ENCODE results near the gene CDCA3. TPM values are rescaled to one million over a fixed set of nuclear protein-coding genes. Genes with fewer than 3 reads are reported as not detected.

Gene CDCA3
- total and polyA plus RNA-seq, 2 of the 13 experiments (the other 11 are each of a cell fraction or from before 2014, with no cell fraction given): 32.7 to 56.5 TPM

DNA sequence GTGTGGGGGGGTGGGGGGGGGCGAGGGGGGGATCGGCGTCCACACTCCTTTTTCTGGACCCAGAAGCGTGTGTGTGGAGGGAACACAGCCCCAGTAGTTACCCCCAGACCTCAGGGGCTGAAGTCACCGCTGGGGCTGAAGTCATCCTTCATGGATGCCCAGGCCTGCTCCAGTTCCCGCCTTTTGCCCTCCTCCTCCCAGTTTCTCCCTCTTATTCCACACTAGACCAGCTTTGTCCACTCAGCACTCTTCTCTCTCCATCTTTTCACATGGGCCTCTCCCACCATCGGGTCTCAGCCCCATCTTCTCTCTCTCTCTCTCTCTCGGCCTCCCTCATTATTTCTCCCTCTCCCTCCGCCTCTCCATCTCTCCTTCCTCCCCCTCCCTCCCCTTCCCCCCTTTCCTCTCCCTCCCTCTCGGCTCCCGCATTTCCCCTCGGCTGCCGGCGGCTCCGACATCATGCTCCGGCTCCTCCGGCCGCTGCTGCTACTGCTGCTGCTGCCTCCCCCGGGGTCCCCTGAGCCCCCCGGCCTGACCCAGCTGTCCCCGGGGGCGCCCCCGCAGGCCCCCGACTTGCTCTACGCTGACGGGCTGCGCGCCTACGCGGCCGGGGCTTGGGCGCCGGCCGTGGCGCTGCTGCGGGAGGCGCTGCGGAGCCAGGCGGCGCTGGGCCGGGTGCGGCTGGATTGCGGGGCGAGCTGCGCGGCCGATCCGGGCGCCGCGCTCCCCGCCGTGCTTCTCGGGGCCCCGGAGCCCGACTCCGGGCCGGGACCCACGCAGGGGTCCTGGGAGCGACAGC, 22.9 kb downstream of the CDCA3 start, which contains the start of gene P3H3:
Gene P3H3 (plus strand): TSS at position 426 of the 799 bp plus-strand sequence. CDS start 34 bp downstream, at position 460.
- intact Hi-C loops (cut with micrococcal nuclease; ENCODE audit: unreplicated experiment): loop anchor here (10.0 kb wide), 1 partner anchor 213 kb away; no protein-coding TSS in a partner anchor
- TF ChIP-seq PCBP2 (optimal IDR thresholded peaks at IDR 0.05; ENCODE audit: low read depth, low read length, poor library complexity, severe bottlenecking): peak; percentile 50
- peak; percentile 61 to 62; a peak in 3 of 4 replicates for TF ChIP-seq MAFK (conservative IDR thresholded peaks at IDR 0.05 in 1 of 2, IDR thresholded peaks at IDR 0.05 in 1 of 2; ENCODE audit: low read length in 2 of 2)
- 0 out of 2 replicates have a peak, but pooled peaks have one; percentile 2 for TF ChIP-seq PHF21A (CRISPR knock-in tag; IDR thresholded peaks at IDR 0.05)
- TF ChIP-seq, protein P1, sequence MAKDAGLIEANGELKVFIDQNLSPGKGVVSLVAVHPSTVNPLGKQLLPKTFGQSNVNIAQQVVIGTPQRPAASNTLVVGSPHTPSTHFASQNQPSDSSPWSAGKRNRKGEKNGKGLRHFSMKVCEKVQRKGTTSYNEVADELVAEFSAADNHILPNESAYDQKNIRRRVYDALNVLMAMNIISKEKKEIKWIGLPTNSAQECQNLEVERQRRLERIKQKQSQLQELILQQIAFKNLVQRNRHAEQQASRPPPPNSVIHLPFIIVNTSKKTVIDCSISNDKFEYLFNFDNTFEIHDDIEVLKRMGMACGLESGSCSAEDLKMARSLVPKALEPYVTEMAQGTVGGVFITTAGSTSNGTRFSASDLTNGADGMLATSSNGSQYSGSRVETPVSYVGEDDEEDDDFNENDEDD (CRISPR knock-in tag; IDR thresholded peaks at IDR 0.05; ENCODE audit: borderline replicate concordance): peak; percentile 56; the same call in 1 of the 2 replicates
- TF ChIP-seq, protein P2, sequence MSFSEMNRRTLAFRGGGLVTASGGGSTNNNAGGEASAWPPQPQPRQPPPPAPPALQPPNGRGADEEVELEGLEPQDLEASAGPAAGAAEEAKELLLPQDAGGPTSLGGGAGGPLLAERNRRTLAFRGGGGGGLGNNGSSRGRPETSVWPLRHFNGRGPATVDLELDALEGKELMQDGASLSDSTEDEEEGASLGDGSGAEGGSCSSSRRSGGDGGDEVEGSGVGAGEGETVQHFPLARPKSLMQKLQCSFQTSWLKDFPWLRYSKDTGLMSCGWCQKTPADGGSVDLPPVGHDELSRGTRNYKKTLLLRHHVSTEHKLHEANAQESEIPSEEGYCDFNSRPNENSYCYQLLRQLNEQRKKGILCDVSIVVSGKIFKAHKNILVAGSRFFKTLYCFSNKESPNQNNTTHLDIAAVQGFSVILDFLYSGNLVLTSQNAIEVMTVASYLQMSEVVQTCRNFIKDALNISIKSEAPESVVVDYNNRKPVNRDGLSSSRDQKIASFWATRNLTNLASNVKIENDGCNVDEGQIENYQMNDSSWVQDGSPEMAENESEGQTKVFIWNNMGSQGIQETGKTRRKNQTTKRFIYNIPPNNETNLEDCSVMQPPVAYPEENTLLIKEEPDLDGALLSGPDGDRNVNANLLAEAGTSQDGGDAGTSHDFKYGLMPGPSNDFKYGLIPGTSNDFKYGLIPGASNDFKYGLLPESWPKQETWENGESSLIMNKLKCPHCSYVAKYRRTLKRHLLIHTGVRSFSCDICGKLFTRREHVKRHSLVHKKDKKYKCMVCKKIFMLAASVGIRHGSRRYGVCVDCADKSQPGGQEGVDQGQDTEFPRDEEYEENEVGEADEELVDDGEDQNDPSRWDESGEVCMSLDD (CRISPR knock-in tag; IDR thresholded peaks at IDR 0.05; ENCODE audit: borderline replicate concordance): 0 out of 2 replicates have a peak, but pooled peaks have one; percentile 12
- TF ChIP-seq MEIS1 (CRISPR knock-in tag; IDR thresholded peaks at IDR 0.05; ENCODE audit: borderline replicate concordance): no peak
- TF ChIP-seq KDM5A (IDR thresholded peaks at IDR 0.05; ENCODE audit: borderline replicate concordance, low read length): peak; percentile 16; the same call in 1 of the 2 replicates
- peak; percentile 58; the same call in 1 of the 2 replicates for TF ChIP-seq ZSCAN25 (CRISPR knock-in tag; IDR thresholded peaks at IDR 0.05)
- TF ChIP-seq, protein P3, sequence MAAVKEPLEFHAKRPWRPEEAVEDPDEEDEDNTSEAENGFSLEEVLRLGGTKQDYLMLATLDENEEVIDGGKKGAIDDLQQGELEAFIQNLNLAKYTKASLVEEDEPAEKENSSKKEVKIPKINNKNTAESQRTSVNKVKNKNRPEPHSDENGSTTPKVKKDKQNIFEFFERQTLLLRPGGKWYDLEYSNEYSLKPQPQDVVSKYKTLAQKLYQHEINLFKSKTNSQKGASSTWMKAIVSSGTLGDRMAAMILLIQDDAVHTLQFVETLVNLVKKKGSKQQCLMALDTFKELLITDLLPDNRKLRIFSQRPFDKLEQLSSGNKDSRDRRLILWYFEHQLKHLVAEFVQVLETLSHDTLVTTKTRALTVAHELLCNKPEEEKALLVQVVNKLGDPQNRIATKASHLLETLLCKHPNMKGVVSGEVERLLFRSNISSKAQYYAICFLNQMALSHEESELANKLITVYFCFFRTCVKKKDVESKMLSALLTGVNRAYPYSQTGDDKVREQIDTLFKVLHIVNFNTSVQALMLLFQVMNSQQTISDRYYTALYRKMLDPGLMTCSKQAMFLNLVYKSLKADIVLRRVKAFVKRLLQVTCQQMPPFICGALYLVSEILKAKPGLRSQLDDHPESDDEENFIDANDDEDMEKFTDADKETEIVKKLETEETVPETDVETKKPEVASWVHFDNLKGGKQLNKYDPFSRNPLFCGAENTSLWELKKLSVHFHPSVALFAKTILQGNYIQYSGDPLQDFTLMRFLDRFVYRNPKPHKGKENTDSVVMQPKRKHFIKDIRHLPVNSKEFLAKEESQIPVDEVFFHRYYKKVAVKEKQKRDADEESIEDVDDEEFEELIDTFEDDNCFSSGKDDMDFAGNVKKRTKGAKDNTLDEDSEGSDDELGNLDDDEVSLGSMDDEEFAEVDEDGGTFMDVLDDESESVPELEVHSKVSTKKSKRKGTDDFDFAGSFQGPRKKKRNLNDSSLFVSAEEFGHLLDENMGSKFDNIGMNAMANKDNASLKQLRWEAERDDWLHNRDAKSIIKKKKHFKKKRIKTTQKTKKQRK (IDR thresholded peaks at IDR 0.05; ENCODE audit: low read length): no peak
- TF ChIP-seq MAFF (IDR thresholded peaks at IDR 0.05; ENCODE audit: low read depth, low read length): peak; percentile 30; the same call in 1 of the 2 replicates
- TF ChIP-seq KLF13 (CRISPR knock-in tag; IDR thresholded peaks at IDR 0.05): no peak
- TF ChIP-seq, protein P4, sequence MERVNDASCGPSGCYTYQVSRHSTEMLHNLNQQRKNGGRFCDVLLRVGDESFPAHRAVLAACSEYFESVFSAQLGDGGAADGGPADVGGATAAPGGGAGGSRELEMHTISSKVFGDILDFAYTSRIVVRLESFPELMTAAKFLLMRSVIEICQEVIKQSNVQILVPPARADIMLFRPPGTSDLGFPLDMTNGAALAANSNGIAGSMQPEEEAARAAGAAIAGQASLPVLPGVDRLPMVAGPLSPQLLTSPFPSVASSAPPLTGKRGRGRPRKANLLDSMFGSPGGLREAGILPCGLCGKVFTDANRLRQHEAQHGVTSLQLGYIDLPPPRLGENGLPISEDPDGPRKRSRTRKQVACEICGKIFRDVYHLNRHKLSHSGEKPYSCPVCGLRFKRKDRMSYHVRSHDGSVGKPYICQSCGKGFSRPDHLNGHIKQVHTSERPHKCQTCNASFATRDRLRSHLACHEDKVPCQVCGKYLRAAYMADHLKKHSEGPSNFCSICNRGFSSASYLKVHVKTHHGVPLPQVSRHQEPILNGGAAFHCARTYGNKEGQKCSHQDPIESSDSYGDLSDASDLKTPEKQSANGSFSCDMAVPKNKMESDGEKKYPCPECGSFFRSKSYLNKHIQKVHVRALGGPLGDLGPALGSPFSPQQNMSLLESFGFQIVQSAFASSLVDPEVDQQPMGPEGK (CRISPR knock-in tag; IDR thresholded peaks at IDR 0.05): 0 out of 2 replicates have a peak, but pooled peaks have one; percentile 7

More for the DNA sequence above, 22.9 kb downstream of the CDCA3 start, which contains the start of gene P3H3:
- WGBS (ENCODE audit: low lambda C conversion rate): 5% methylated on average over 19 of the region's 60 CpGs
- H3K4me3 ChIP-seq (replicated peaks in 1 of 3; ENCODE audit: insufficient read depth in 1 of 3, low read depth in 2 of 3, low read length in 3 of 3): peak within 1 kb of the TSS; percentile 82 to 100 (median 86)
- no peaks in the 10 kb centered on the region for H4K20me1 ChIP-seq (ENCODE audit: insufficient read depth, low read length)
- no peaks in the 10 kb centered on the region for H3K9me3 ChIP-seq (ENCODE audit: low read length)
- ChIA-PET POLR2A (interaction anchor here (1.3 to 4.7 kb wide), 7 partner anchors 24 to 215 kb away, joined by 3 to 20 read pairs (median 8); partner anchors contain the start of genes CDCA3, COPS7A, MLF2 and PTMS), CTCF (ENCODE audit: low intra/inter-chr PET ratio, low total read pairs) (interaction anchor here (0.8 kb wide), 1 partner anchor 92 kb away, joined by 3 read pairs; no protein-coding TSS in a partner anchor)
- peak within 1 kb of the TSS; percentile 86 for H3K27ac ChIP-seq (ENCODE audit: extremely low read length, insufficient read depth, low read length)
- FAIRE-seq (no peak), DNase-seq (ENCODE audit: low spot score) (peak; percentile 23), ATAC-seq (peak; percentile 13)
- BruUV-seq (replicated peaks): no TSS peak
- peaks cover 9 to 14% of the 10 kb centered on the region in 2 experiments; a peak in 4 of 5 replicates for H3K36me3 ChIP-seq (replicated peaks in 1 of 2; ENCODE audit: control insufficient read depth in 1 of 2, insufficient read depth in 2 of 2, low read length in 2 of 2)
- in situ Hi-C loops (cut with HindIII; ENCODE audit: extremely low pct_ligation_motif_present, low pct_unique_long_range_greater_than_20kb): loop anchor here (5.0 kb wide), 1 partner anchor 76 kb away; the partner anchor contains the start of gene MLF2
- H2AFZ ChIP-seq (ENCODE audit: low read length): no peak within 1 kb of the TSS
- H3K79me2 ChIP-seq (ENCODE audit: insufficient read depth, low read length): peaks cover 16% of the 10 kb centered on the region
- H3K27me3 ChIP-seq (ENCODE audit: control insufficient read depth in 1 of 2, insufficient read depth in 2 of 2, low read length in 2 of 2): no peaks in the 10 kb centered on the region
- peak within 1 kb of the TSS; percentile 97 for H3K9ac ChIP-seq (ENCODE audit: insufficient read depth, low read depth, low read length)
- H3K4me2 ChIP-seq (ENCODE audit: low read depth, low read length): peak within 1 kb of the TSS; percentile 85
- H3K4me1 ChIP-seq (ENCODE audit: insufficient read depth, low read length): peaks cover 24% of the 10 kb centered on the region

All from HepG2 (cell line).